ENCODE measurements around the gene OR6B2. TPM values are rescaled to one million over a fixed set of nuclear protein-coding genes. Genes with fewer than 3 reads are reported as not detected.

The OR6B2 gene
- total and polyA plus RNA-seq, 4 donors, result not detected

GRCh38 chr2:240018071-240018750 is 12.0 kb downstream of the OR6B2 start:
- H3K4me1 ChIP-seq (ENCODE audit: control insufficient read depth, insufficient read depth, low read length), result no peaks in the 10 kb centered on the region
- H3K27ac ChIP-seq (ENCODE audit: low read depth, low read length), result no peak overlapping the region
- DNase-seq (ENCODE audit: low read depth in 4 of 6, low spot score in 6 of 6), result no peak
- H3K27me3 ChIP-seq (ENCODE audit: control insufficient read depth, insufficient read depth, low read length), result no peaks in the 10 kb centered on the region
- H3K4me3 ChIP-seq (ENCODE audit: low read depth, low read length), result no peak overlapping the region
- WGBS (ENCODE audit: insufficient coverage), result 99% methylated on average over 9 of the region's 11 CpGs
- no peaks in the 10 kb centered on the region for H3K9me3 ChIP-seq (ENCODE audit: control insufficient read depth, insufficient read depth, low read length)
- H3K36me3 ChIP-seq (ENCODE audit: control insufficient read depth, insufficient read depth, low read length), result peaks cover 63% of the 10 kb centered on the region

GRCh38 chr2:240014327-240014726 is 15.9 kb downstream of the OR6B2 start:
- WGBS (ENCODE audit: insufficient coverage), result 99% methylated on average over 7 of the region's 9 CpGs
- no peaks in the 10 kb centered on the region for H3K4me1 ChIP-seq (ENCODE audit: control insufficient read depth, insufficient read depth, low read length)
- no peak overlapping the region for H3K27ac ChIP-seq (ENCODE audit: low read depth, low read length)
- no peak for DNase-seq (ENCODE audit: low read depth in 4 of 6, low spot score in 6 of 6)
- H3K27me3 ChIP-seq (ENCODE audit: control insufficient read depth, insufficient read depth, low read length), result no peaks in the 10 kb centered on the region
- H3K4me3 ChIP-seq (ENCODE audit: low read depth, low read length), result no peak overlapping the region
- H3K9me3 ChIP-seq (ENCODE audit: control insufficient read depth, insufficient read depth, low read length), result no peaks in the 10 kb centered on the region
- H3K36me3 ChIP-seq (ENCODE audit: control insufficient read depth, insufficient read depth, low read length), result peaks cover 53% of the 10 kb centered on the region

DNA sequence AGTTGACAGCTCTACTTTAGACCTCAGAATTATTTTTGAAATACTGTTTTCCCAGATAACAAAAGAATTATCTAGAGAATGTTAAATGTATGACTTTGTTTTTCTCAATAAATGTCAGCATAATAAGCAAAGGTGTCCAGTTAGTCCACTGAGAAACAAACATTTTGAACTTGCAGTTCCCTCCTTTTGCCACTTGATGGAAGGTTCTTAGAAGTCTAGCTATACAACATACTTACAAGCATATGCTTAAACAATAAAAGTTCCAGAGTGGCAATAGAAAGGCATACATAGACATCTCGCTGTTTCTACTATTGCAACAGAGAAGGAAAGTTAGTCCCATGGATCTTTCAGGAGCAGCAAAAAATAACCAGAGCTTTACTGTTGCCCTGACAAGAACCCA is 16.9 kb downstream of the OR6B2 start:
- WGBS (ENCODE audit: insufficient coverage), result 100% methylated on average over 1 of the region's 1 CpG
- Histone ChIP-seq H3K36me3 (ENCODE audit: control insufficient read depth, insufficient read depth, low read length) (peaks cover 53% of the 10 kb centered on the region), H3K27me3 (ENCODE audit: control insufficient read depth, insufficient read depth, low read length) (no peaks in the 10 kb centered on the region)

GRCh38 chr2:240002983-240003382 is 27.2 kb downstream of the OR6B2 start:
- Histone ChIP-seq H3K9me3 (ENCODE audit: control insufficient read depth, insufficient read depth, low read length) (no peaks in the 10 kb centered on the region), H3K4me1 (ENCODE audit: control insufficient read depth, insufficient read depth, low read length) (peaks cover 6% of the 10 kb centered on the region), H3K27ac (ENCODE audit: low read depth, low read length) (no peak overlapping the region), H3K27me3 (ENCODE audit: control insufficient read depth, insufficient read depth, low read length) (no peaks in the 10 kb centered on the region), H3K4me3 (ENCODE audit: low read depth, low read length) (no peak overlapping the region), H3K36me3 (ENCODE audit: control insufficient read depth, insufficient read depth, low read length) (peaks cover 70% of the 10 kb centered on the region)
- DNase-seq (ENCODE audit: low read depth in 4 of 6, low spot score in 6 of 6), result no peak
- WGBS (ENCODE audit: insufficient coverage), result 91% methylated on average over 7 of the region's 7 CpGs

More for the DNA sequence above, 16.9 kb downstream of the OR6B2 start:
- Histone ChIP-seq H3K27ac (ENCODE audit: low read depth, low read length) (no peak overlapping the region), H3K4me1 (ENCODE audit: control insufficient read depth, insufficient read depth, low read length) (no peaks in the 10 kb centered on the region), H3K9me3 (ENCODE audit: control insufficient read depth, insufficient read depth, low read length) (no peaks in the 10 kb centered on the region), H3K4me3 (ENCODE audit: low read depth, low read length) (no peak overlapping the region)
- DNase-seq (ENCODE audit: low read depth in 4 of 6, low spot score in 6 of 6), result peak in 1 of 6 donors; percentile 30

- Histone ChIP-seq H3K27ac (ENCODE audit: low read depth, low read length) (no peak overlapping the region), H3K9me3 (ENCODE audit: control insufficient read depth, insufficient read depth, low read length) (no peaks in the 10 kb centered on the region), H3K36me3 (ENCODE audit: control insufficient read depth, insufficient read depth, low read length) (peaks cover 62% of the 10 kb centered on the region), H3K4me3 (ENCODE audit: low read depth, low read length) (no peak overlapping the region), H3K27me3 (ENCODE audit: control insufficient read depth, insufficient read depth, low read length) (no peaks in the 10 kb centered on the region), H3K4me1 (ENCODE audit: control insufficient read depth, insufficient read depth, low read length) (peaks cover 6% of the 10 kb centered on the region)
- DNase-seq (ENCODE audit: low read depth in 4 of 6, low spot score in 6 of 6), result no peak
- 100% methylated on average over 3 of the region's 11 CpGs for WGBS (ENCODE audit: insufficient coverage)
Observed at GRCh38 chr2:240000671-240001070, 29.6 kb downstream of the OR6B2 start.

- no peak overlapping the region for H3K4me3 ChIP-seq (ENCODE audit: low read depth, low read length)
- no peaks in the 10 kb centered on the region for H3K27me3 ChIP-seq (ENCODE audit: control insufficient read depth, insufficient read depth, low read length)
- H3K4me1 ChIP-seq (ENCODE audit: control insufficient read depth, insufficient read depth, low read length), result peaks cover 6% of the 10 kb centered on the region
- H3K9me3 ChIP-seq (ENCODE audit: control insufficient read depth, insufficient read depth, low read length), result no peaks in the 10 kb centered on the region
- peak in 1 of 6 donors; percentile 71 for DNase-seq (ENCODE audit: low read depth in 4 of 6, low spot score in 6 of 6)
- no peak overlapping the region for H3K27ac ChIP-seq (ENCODE audit: low read depth, low read length)
- peaks cover 46% of the 10 kb centered on the region for H3K36me3 ChIP-seq (ENCODE audit: control insufficient read depth, insufficient read depth, low read length)
- WGBS (ENCODE audit: insufficient coverage), result 76% methylated on average over 5 of the region's 9 CpGs
Observed at GRCh38 chr2:239997686-239998409, 32.4 kb downstream of the OR6B2 start.

DNA sequence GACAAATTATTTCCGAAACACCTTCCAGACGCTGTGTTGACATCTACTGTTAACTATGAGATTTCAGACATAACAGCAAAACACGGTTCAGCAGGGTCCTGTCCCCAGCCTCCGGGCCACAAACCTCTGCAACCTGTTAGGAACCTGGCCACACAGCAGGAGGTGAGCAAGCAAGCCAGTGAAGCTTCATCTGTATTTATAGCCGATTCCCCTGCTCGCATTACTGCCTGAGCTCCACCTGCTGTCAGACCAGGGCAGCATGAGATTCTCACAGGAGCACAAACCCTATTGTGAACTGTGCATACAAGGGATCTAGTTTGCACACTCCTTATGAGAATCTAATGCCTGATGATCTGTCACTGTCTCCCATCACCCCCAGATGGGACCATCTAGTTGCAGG is 36.1 kb downstream of the OR6B2 start:
- H3K36me3 ChIP-seq (ENCODE audit: control insufficient read depth, insufficient read depth, low read length), result peaks cover 31% of the 10 kb centered on the region
- no peaks in the 10 kb centered on the region for H3K27me3 ChIP-seq (ENCODE audit: control insufficient read depth, insufficient read depth, low read length)
- WGBS (ENCODE audit: insufficient coverage), result 92% methylated on average over 6 of the region's 6 CpGs
- no peak overlapping the region for H3K4me3 ChIP-seq (ENCODE audit: low read depth, low read length)
- no peak for DNase-seq (ENCODE audit: low read depth in 4 of 6, low spot score in 6 of 6)
- no peak overlapping the region for H3K27ac ChIP-seq (ENCODE audit: low read depth, low read length)
- H3K9me3 ChIP-seq (ENCODE audit: control insufficient read depth, insufficient read depth, low read length), result no peaks in the 10 kb centered on the region
- peaks cover 4% of the 10 kb centered on the region for H3K4me1 ChIP-seq (ENCODE audit: control insufficient read depth, insufficient read depth, low read length)

- Histone ChIP-seq H3K4me1 (ENCODE audit: control insufficient read depth, insufficient read depth, low read length) (peaks cover 3% of the 10 kb centered on the region), H3K9me3 (ENCODE audit: control insufficient read depth, insufficient read depth, low read length) (no peaks in the 10 kb centered on the region), H3K4me3 (ENCODE audit: low read depth, low read length) (no peak overlapping the region), H3K36me3 (ENCODE audit: control insufficient read depth, insufficient read depth, low read length) (peaks cover 29% of the 10 kb centered on the region), H3K27ac (ENCODE audit: low read depth, low read length) (no peak overlapping the region), H3K27me3 (ENCODE audit: control insufficient read depth, insufficient read depth, low read length) (no peaks in the 10 kb centered on the region)
- WGBS (ENCODE audit: insufficient coverage), result 83% methylated on average over 2 of the region's 2 CpGs
- no peak for DNase-seq (ENCODE audit: low read depth in 4 of 6, low spot score in 6 of 6)
Observed at GRCh38 chr2:239993291-239993690, 36.9 kb downstream of the OR6B2 start.

DNA sequence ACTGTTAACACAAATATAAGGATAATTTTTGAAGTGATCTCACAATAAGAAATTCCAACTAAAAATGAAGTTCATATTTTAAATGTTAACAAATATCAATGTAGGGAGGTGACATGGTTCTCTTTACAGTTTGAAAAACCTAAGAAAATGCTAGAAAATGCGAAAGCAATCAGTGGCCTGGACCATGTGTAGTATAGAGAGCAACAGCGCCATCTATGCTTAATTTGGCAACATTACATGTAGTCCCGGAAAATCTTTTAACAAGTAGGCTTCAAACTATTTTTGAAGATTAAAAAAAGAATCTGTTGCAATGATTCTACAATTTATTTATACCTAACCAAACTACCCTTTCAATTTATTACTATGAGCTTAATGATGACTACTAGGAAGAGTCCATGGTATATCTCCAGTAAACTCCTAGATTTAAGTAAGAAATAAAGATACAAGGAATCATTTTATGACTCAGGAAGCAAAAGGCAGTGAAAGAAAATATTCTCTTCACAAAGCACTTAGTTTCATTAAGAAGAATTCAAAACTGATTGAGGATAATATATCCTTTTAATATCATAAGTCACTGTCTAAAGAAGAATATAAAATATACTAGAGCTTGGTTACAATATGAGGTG is 38.4 kb downstream of the OR6B2 start:
- DNase-seq (ENCODE audit: low read depth in 4 of 6, low spot score in 6 of 6), result peak; percentile 46 to 91 (median 57)
- no peaks in the 10 kb centered on the region for H3K9me3 ChIP-seq (ENCODE audit: control insufficient read depth, insufficient read depth, low read length)
- H3K27ac ChIP-seq (ENCODE audit: low read depth, low read length), result no peak overlapping the region
- no peak overlapping the region for H3K4me3 ChIP-seq (ENCODE audit: low read depth, low read length)
- H3K27me3 ChIP-seq (ENCODE audit: control insufficient read depth, insufficient read depth, low read length), result no peaks in the 10 kb centered on the region
- peaks cover 33% of the 10 kb centered on the region for H3K36me3 ChIP-seq (ENCODE audit: control insufficient read depth, insufficient read depth, low read length)
- peaks cover 3% of the 10 kb centered on the region for H3K4me1 ChIP-seq (ENCODE audit: control insufficient read depth, insufficient read depth, low read length)
- WGBS (ENCODE audit: insufficient coverage), result no CpG with 5 or more reads among the region's 3 CpGs

Data from spinal cord (tissue), 10 donors.